Transverse colon (tissue), 4 donors: ENCODE data around the gene ANXA6.

Experiments used
- POLR2A ChIP-seq: fragments of 450-650 bp; IDR thresholded peaks from one replicate; pipeline ENCODE4 v1.6.1; 2016; ENCODE audit warnings: antibody characterized with exemption, mild to moderate bottlenecking, moderate library complexity
- POLR2AphosphoS5 ChIP-seq, 3 donors: sonication (generic); formaldehyde crosslinking; IDR thresholded peaks; one replicate each; pipeline ENCODE4 v1.6.1; 2016; ENCODE audit warnings: antibody characterized with exemption in 3 of 3
- TF ChIP-seq, protein P1 (sequence below), 5 experiments: fragments of 200-600 bp in 3 of 5; fragments of 450-650 bp in 2 of 5; sonication (generic) in 3 of 5; IDR thresholded peaks; 1 replicate in 2 of 5; 2 replicates in 3 of 5; pipeline ENCODE4 v1.5.1; 2016 to 2017; ENCODE audit warnings: antibody characterized with exemption in 5 of 5, inconsistent platforms in 3 of 5, mild to moderate bottlenecking in 2 of 5, moderate library complexity in 1 of 5

GRCh38 chr5:151105561-151105960, 52.0 kb downstream of the ANXA6 start:
- TF ChIP-seq, protein P1, sequence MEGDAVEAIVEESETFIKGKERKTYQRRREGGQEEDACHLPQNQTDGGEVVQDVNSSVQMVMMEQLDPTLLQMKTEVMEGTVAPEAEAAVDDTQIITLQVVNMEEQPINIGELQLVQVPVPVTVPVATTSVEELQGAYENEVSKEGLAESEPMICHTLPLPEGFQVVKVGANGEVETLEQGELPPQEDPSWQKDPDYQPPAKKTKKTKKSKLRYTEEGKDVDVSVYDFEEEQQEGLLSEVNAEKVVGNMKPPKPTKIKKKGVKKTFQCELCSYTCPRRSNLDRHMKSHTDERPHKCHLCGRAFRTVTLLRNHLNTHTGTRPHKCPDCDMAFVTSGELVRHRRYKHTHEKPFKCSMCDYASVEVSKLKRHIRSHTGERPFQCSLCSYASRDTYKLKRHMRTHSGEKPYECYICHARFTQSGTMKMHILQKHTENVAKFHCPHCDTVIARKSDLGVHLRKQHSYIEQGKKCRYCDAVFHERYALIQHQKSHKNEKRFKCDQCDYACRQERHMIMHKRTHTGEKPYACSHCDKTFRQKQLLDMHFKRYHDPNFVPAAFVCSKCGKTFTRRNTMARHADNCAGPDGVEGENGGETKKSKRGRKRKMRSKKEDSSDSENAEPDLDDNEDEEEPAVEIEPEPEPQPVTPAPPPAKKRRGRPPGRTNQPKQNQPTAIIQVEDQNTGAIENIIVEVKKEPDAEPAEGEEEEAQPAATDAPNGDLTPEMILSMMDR (IDR thresholded peaks at IDR 0.05), result no peak
- TF ChIP-seq POLR2AphosphoS5 (IDR thresholded peaks at IDR 0.05) (no peak), POLR2A (no peak)
